Caco-2 (cell line): ENCODE data around the gene CORIN. TPM values are rescaled to one million over a fixed set of nuclear protein-coding genes. Genes with fewer than 3 reads are reported as not detected.

ENCODE experiments used
- BruUV-seq: library from RNA; stranded (reverse); fragments of 400-500 nt; replicated peaks from 2 replicates; lab custom pipeline; 2021; lab: Mats Ljungman, UMichigan
- CTCF ChIA-PET: fragments of 300-600 bp; sonication (Branson Sonifier 250); formaldehyde crosslinking; loops from one replicate; lab custom pipeline; 2022; ENCODE audit warnings: antibody characterized with exemption; lab: Charles Lee
- POLR2A ChIA-PET: fragments of 300-600 bp; sonication (Branson Sonifier 250); formaldehyde crosslinking; loops from one replicate; lab custom pipeline; 2022; ENCODE audit warnings: antibody characterized with exemption; lab: Charles Lee
- DNase-seq, 2 experiments: peaks; one replicate each; pipeline versions ENCODE4 v3.0.0 to v3.0.0-alpha.2; 2020 to 2022
- H3K27me3 ChIP-seq: replicated peaks from 2 replicates; pipeline ENCODE4 v1.6.0; 2011; ENCODE audit warnings: low read length; ENCODE audit not compliant: control insufficient read depth, insufficient read depth
- H3K36me3 ChIP-seq: 2 replicates; pipeline ENCODE4 v1.5.1; 2011; ENCODE audit warnings: low read length; ENCODE audit not compliant: control insufficient read depth, insufficient read depth
- H3K4me1 ChIP-seq: fragments of 250-450 bp; sonication (Bioruptor Pico); 2 replicates; pipeline ENCODE4 v1.5.1; 2020; ENCODE audit warnings: mild to moderate bottlenecking
- H3K4me3 ChIP-seq: 2 replicates; pipeline ENCODE4 v1.5.1; 2011; ENCODE audit warnings: low read depth, mild to moderate bottlenecking, control low read depth, low read length
- H3K9me3 ChIP-seq: fragments of 250-450 bp; sonication (Bioruptor Pico); 2 replicates; pipeline ENCODE4 v1.5.1; 2020; ENCODE audit warnings: mild to moderate bottlenecking, moderate library complexity
- H3K27ac Mint-ChIP-seq: one replicate; pipeline ENCODE4 v1.8.0; 2022; ENCODE audit warnings: mixed read lengths; ENCODE audit not compliant: unreplicated experiment
- H3K27me3 Mint-ChIP-seq: one replicate; pipeline ENCODE4 v1.8.0; 2022; ENCODE audit warnings: mixed read lengths; ENCODE audit not compliant: insufficient read depth, unreplicated experiment
- H3K36me3 Mint-ChIP-seq: one replicate; pipeline ENCODE4 v1.8.0; 2022; ENCODE audit warnings: mild to moderate bottlenecking, mixed read lengths; ENCODE audit not compliant: insufficient read depth, unreplicated experiment
- H3K4me1 Mint-ChIP-seq: one replicate; pipeline ENCODE4 v1.8.0; 2022; ENCODE audit warnings: low read depth, mixed read lengths; ENCODE audit not compliant: unreplicated experiment
- H3K4me3 Mint-ChIP-seq: one replicate; pipeline ENCODE4 v1.8.0; 2022; ENCODE audit warnings: mild to moderate bottlenecking, moderate library complexity, mixed read lengths; ENCODE audit not compliant: unreplicated experiment
- H3K9me3 Mint-ChIP-seq: one replicate; pipeline ENCODE4 v1.8.0; 2022; ENCODE audit warnings: mixed read lengths; ENCODE audit not compliant: unreplicated experiment
- CTCF ChIP-seq, 2 experiments: fragments of 200-600 bp in 1 of 2; IDR thresholded peaks; 1 replicate in 1 of 2; 2 replicates in 1 of 2; pipeline versions ENCODE4 v1.5.1 to v1.8.0; 2011 to 2022; ENCODE audit warnings: antibody characterized with exemption in 1 of 2, control low read depth in 1 of 2, inconsistent platforms in 1 of 2, low read depth in 1 of 2, low read length in 1 of 2, mild to moderate bottlenecking in 1 of 2, moderate library complexity in 1 of 2; ENCODE audit not compliant: insufficient read depth in 1 of 2, severe bottlenecking in 1 of 2, unreplicated experiment in 1 of 2
- intact Hi-C: fragments of 100-400 bp; cut with micrococcal nuclease; formaldehyde crosslinking; loops from one replicate; pipeline ENCODE4 v1.10.0; 2022; ENCODE audit not compliant: unreplicated experiment
- total RNA-seq: library from RNA; stranded (reverse); gene quantifications from 2 replicates; pipeline ENCODE4 v1.2.3, GENCODE V29; 2022

Gene CORIN
- total RNA-seq, 1 experiment from 2014 or later = 0.27 TPM

DNA sequence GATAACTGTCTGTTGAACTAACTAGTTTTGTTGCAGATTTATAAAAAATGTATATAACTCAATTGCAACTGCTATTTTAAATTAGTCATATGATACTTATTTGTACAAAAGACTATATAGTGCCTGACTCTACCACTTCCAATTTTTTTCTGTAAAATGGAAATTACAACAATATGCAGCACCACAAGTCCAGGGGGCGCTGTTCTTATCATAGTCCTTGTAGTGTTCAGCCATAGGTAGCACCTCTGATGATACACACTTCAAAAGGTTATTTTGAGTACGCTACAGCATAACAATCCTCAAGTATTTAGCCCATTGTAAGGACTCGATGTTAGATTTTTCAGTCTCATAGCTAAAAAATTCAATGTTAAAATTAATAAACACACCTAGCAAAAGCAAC lies 174.9 kb downstream of the CORIN start:
- no peak overlapping the region for H3K4me3 ChIP-seq
- intact Hi-C loops = no loop called here
- no peaks in the 10 kb centered on the region for H3K36me3 Mint-ChIP-seq
- POLR2A ChIA-PET = no interaction called here
- no peak overlapping the region for H3K27ac Mint-ChIP-seq
- TF ChIP-seq CTCF (IDR thresholded peaks at IDR 0.05; ENCODE audit: insufficient read depth in 1 of 2, low read depth in 1 of 2, low read length in 1 of 2, severe bottlenecking in 1 of 2, unreplicated experiment in 1 of 2) = peak; percentile 33 to 41
- H3K9me3 Mint-ChIP-seq = no peaks in the 10 kb centered on the region
- peak in 1 of 2 experiments; percentile 26 for DNase-seq
- H3K36me3 ChIP-seq = no peaks in the 10 kb centered on the region
- H3K27me3 Mint-ChIP-seq = no peaks in the 10 kb centered on the region
- BruUV-seq = no TSS peak
- CTCF ChIA-PET = no interaction called here
- H3K4me1 Mint-ChIP-seq = no peaks in the 10 kb centered on the region
- no peaks in the 10 kb centered on the region for H3K27me3 ChIP-seq
- no peaks in the 10 kb centered on the region for H3K4me1 ChIP-seq
- no peaks in the 10 kb centered on the region for H3K9me3 ChIP-seq
- H3K4me3 Mint-ChIP-seq = no peak overlapping the region

- no peaks in the 10 kb centered on the region for H3K9me3 ChIP-seq
- no peaks in the 10 kb centered on the region for H3K9me3 Mint-ChIP-seq
- ChIA-PET POLR2A (no interaction called here), CTCF (interaction anchor here (0.6 kb wide), 1 partner anchor 43 kb away, joined by 3 read pairs; no protein-coding TSS in a partner anchor)
- BruUV-seq = no TSS peak
- H3K4me1 Mint-ChIP-seq = no peaks in the 10 kb centered on the region
- no peaks in the 10 kb centered on the region for H3K36me3 ChIP-seq
- no peaks in the 10 kb centered on the region for H3K27me3 ChIP-seq
- H3K36me3 Mint-ChIP-seq = no peaks in the 10 kb centered on the region
- H3K4me3 ChIP-seq = no peak overlapping the region
- TF ChIP-seq CTCF (IDR thresholded peaks at IDR 0.05; ENCODE audit: insufficient read depth in 1 of 2, low read depth in 1 of 2, low read length in 1 of 2, severe bottlenecking in 1 of 2, unreplicated experiment in 1 of 2) = no peak
- DNase-seq = no peak
- H3K27me3 Mint-ChIP-seq = no peaks in the 10 kb centered on the region
- H3K4me1 ChIP-seq = no peaks in the 10 kb centered on the region
- no peak overlapping the region for H3K27ac Mint-ChIP-seq
- intact Hi-C loops = no loop called here
- H3K4me3 Mint-ChIP-seq = no peak overlapping the region
Measured at GRCh38 chr4:47661741-47662140, 176.1 kb downstream of the CORIN start.

GRCh38 chr4:47659342-47659741 lies 178.5 kb downstream of the CORIN start:
- CTCF ChIA-PET = no interaction called here
- DNase-seq = no peak
- Histone ChIP-seq H3K36me3 (no peaks in the 10 kb centered on the region), H3K4me1 (no peaks in the 10 kb centered on the region), H3K4me3 (no peak overlapping the region), H3K9me3 (no peaks in the 10 kb centered on the region), H3K27me3 (no peaks in the 10 kb centered on the region)
- Mint-ChIP-seq H3K36me3 (no peaks in the 10 kb centered on the region), H3K27me3 (no peaks in the 10 kb centered on the region), H3K4me1 (no peaks in the 10 kb centered on the region), H3K27ac (no peak overlapping the region), H3K4me3 (no peak overlapping the region), H3K9me3 (no peaks in the 10 kb centered on the region)
- TF ChIP-seq CTCF (IDR thresholded peaks at IDR 0.05; ENCODE audit: insufficient read depth in 1 of 2, low read depth in 1 of 2, low read length in 1 of 2, severe bottlenecking in 1 of 2, unreplicated experiment in 1 of 2) = no peak
- POLR2A ChIA-PET = no interaction called here
- BruUV-seq = no TSS peak
- intact Hi-C loops = no loop called here
